Common myeloid progenitor, CD34-positive (primary cell): ENCODE data around the gene SLC9B2.

Experiments used
- CTCF ChIA-PET: fragments of 350-600 bp; sonication (Branson Sonifier 250); formaldehyde crosslinking; loops from one replicate; lab custom pipeline; 2021; ENCODE audit warnings: antibody characterized with exemption; lab: Charles Lee
- POLR2A ChIA-PET: fragments of 350-600 bp; sonication (Branson Sonifier 250); formaldehyde crosslinking; loops from one replicate; lab custom pipeline; 2021; ENCODE audit warnings: antibody characterized with exemption; lab: Charles Lee
- DNase-seq, 3 donors: peaks; one replicate each; pipeline versions ENCODE4 v3.0.0 to v3.0.0-alpha.2; 2013
- H3K27ac ChIP-seq, 2 experiments: 1 replicate in 1 of 2; 2 replicates in 1 of 2; pipeline ENCODE4 v1.7.0; 2013; ENCODE audit warnings: inconsistent platforms in 2 of 2, low read length in 2 of 2, mild to moderate bottlenecking in 2 of 2, low read depth in 1 of 2, moderate library complexity in 1 of 2; ENCODE audit not compliant: severe bottlenecking in 2 of 2, insufficient read depth in 1 of 2, poor library complexity in 1 of 2
- H3K27me3 ChIP-seq, 5 experiments: replicated peaks in 2 of 5; 1 replicate in 3 of 5; 2 replicates in 2 of 5; pipeline versions ENCODE4 v1.6.1 to v1.7.0; 2013; ENCODE audit warnings: low read length in 4 of 5, mild to moderate bottlenecking in 2 of 5, moderate library complexity in 2 of 5, inconsistent platforms in 1 of 5; ENCODE audit not compliant: insufficient read depth in 5 of 5, control insufficient read depth in 4 of 5
- H3K36me3 ChIP-seq, 4 experiments: 1 replicate in 2 of 4; 2 replicates in 2 of 4; pipeline versions ENCODE4 v1.6.1 to v1.7.0; 2013; ENCODE audit warnings: low read length in 3 of 4, control low read depth in 1 of 4, mild to moderate bottlenecking in 1 of 4; ENCODE audit not compliant: control insufficient read depth in 4 of 4, insufficient read depth in 4 of 4
- H3K4me1 ChIP-seq, 4 experiments: 1 replicate in 3 of 4; 2 replicates in 1 of 4; pipeline versions ENCODE4 v1.6.1 to v1.7.1; 2013; ENCODE audit warnings: low read length in 3 of 4, mild to moderate bottlenecking in 3 of 4, control low read depth in 1 of 4, inconsistent platforms in 1 of 4, moderate library complexity in 1 of 4; ENCODE audit not compliant: control insufficient read depth in 4 of 4, insufficient read depth in 4 of 4; ENCODE audit errors: control extremely low read depth in 1 of 4
- H3K4me3 ChIP-seq, 7 experiments: 1 replicate in 4 of 7; 2 replicates in 3 of 7; pipeline versions ENCODE4 v1.5.1 to v1.7.0; 2013; ENCODE audit warnings: mild to moderate bottlenecking in 7 of 7, low read length in 6 of 7, moderate library complexity in 6 of 7, inconsistent platforms in 2 of 7, low read depth in 2 of 7, control low read depth in 1 of 7; ENCODE audit not compliant: insufficient read depth in 4 of 7, control insufficient read depth in 1 of 7; ENCODE audit errors: extremely low read depth in 1 of 7
- H3K9me3 ChIP-seq, 5 experiments: 1 replicate in 4 of 5; 2 replicates in 1 of 5; pipeline versions ENCODE4 v1.6.1 to v1.7.1; 2013; ENCODE audit warnings: low read length in 4 of 5, mild to moderate bottlenecking in 2 of 5, inconsistent platforms in 1 of 5, low read depth in 1 of 5, moderate library complexity in 1 of 5; ENCODE audit not compliant: control insufficient read depth in 4 of 5, insufficient read depth in 2 of 5; ENCODE audit errors: control extremely low read depth in 1 of 5
- WGBS: methylation state at CpG from one replicate; pipeline ENCODE4 v1.1.5; 2013; ENCODE audit not compliant: insufficient coverage; 5-methylcytosine and 5-hydroxymethylcytosine counted together

Gene SLC9B2

GRCh38 chr4:103026868-103027267, 49.7 kb downstream of the SLC9B2 start:
- Histone ChIP-seq H3K9me3 (no peaks in the 10 kb centered on the region), H3K27ac (no peak overlapping the region), H3K36me3 (peaks cover 0 to 38% (median 13%) of the 10 kb centered on the region in 4 experiments), H3K4me3 (no peak overlapping the region), H3K27me3 (no peaks in the 10 kb centered on the region), H3K4me1 (no peaks in the 10 kb centered on the region)
- 83% methylated on average over 1 of the region's 1 CpG for WGBS
- no peak for DNase-seq
- ChIA-PET CTCF (interaction anchor here (1.0 to 1.6 kb wide), 2 partner anchors 10 to 18 kb away, joined by 4 read pairs; no protein-coding TSS in a partner anchor), POLR2A (no interaction called here)

- POLR2A ChIA-PET = no interaction called here
- Histone ChIP-seq H3K4me3 (no peak overlapping the region), H3K4me1 (peaks cover 3 to 7% (median 4%) of the 10 kb centered on the region in 4 experiments), H3K27me3 (no peaks in the 10 kb centered on the region), H3K9me3 (no peaks in the 10 kb centered on the region), H3K36me3 (peaks cover 0 to 29% (median 13%) of the 10 kb centered on the region in 4 experiments), H3K27ac (no peak overlapping the region)
- CTCF ChIA-PET = interaction anchor here (1.1 to 1.8 kb wide), 3 partner anchors 55 to 404 kb away, joined by 3 to 5 read pairs (median 4); no protein-coding TSS in a partner anchor
- WGBS = no CpG with 5 or more reads among the region's 3 CpGs
- no peak for DNase-seq
Measured at GRCh38 chr4:103024996-103025395, 51.6 kb downstream of the SLC9B2 start.

GRCh38 chr4:103021120-103021519, 55.4 kb downstream of the SLC9B2 start:
- POLR2A ChIA-PET = no interaction called here
- H3K9me3 ChIP-seq = no peaks in the 10 kb centered on the region
- H3K27me3 ChIP-seq = peaks cover 0 to 17% (median 7%) of the 10 kb centered on the region in 5 experiments
- peaks cover 6 to 20% (median 15%) of the 10 kb centered on the region in 4 experiments for H3K4me1 ChIP-seq
- no peak overlapping the region for H3K4me3 ChIP-seq
- DNase-seq = no peak
- peaks cover 0 to 13% (median 4%) of the 10 kb centered on the region in 4 experiments for H3K36me3 ChIP-seq
- CTCF ChIA-PET = no interaction called here
- no CpG with 5 or more reads among the region's 2 CpGs for WGBS
- H3K27ac ChIP-seq = no peak overlapping the region

GRCh38 chr4:103019308-103020124, 57.0 kb downstream of the SLC9B2 start, which contains the start of gene SLC9B1:
Gene SLC9B1, minus strand, starts transcription at chr4:103019705. Its CDS starts 27,994 bp downstream, at chr4:102991711.
- WGBS = 1% methylated on average over 46 of the region's 46 CpGs
- CTCF ChIA-PET = interaction anchor here (0.9 kb wide), 1 partner anchor 64 kb away, joined by 4 read pairs; no protein-coding TSS in a partner anchor
- POLR2A ChIA-PET = interaction anchor here (0.6 to 1.0 kb wide), 2 partner anchors 24 to 307 kb away, joined by 3 to 5 read pairs; no protein-coding TSS in a partner anchor
- Histone ChIP-seq H3K4me1 (peaks cover 6 to 20% (median 15%) of the 10 kb centered on the region in 4 experiments), H3K27ac (peak within 1 kb of the TSS; percentile 64 to 86), H3K4me3 (peak within 1 kb of the TSS; percentile 33 to 95 (median 78)), H3K36me3 (peaks cover 0 to 5% (median 0%) of the 10 kb centered on the region in 4 experiments), H3K9me3 (no peaks in the 10 kb centered on the region), H3K27me3 (peaks cover 0 to 23% (median 7%) of the 10 kb centered on the region in 5 experiments)
- DNase-seq = peak; percentile 89 to 95 (median 93)

- peaks cover 6 to 20% (median 15%) of the 10 kb centered on the region in 4 experiments for H3K4me1 ChIP-seq
- peak overlapping the region in 6 of 7 experiments; percentile 45 to 95 (median 76) for H3K4me3 ChIP-seq
- peak in 2 of 3 donors; percentile 6 to 8 for DNase-seq
- H3K36me3 ChIP-seq = no peaks in the 10 kb centered on the region
- CTCF ChIA-PET = interaction anchor here (0.5 to 1.3 kb wide), 2 partner anchors 73 to 416 kb away, joined by 4 to 5 read pairs; no protein-coding TSS in a partner anchor
- no peaks in the 10 kb centered on the region for H3K9me3 ChIP-seq
- peak overlapping the region; percentile 64 to 86 for H3K27ac ChIP-seq
- H3K27me3 ChIP-seq = peaks cover 0 to 23% (median 7%) of the 10 kb centered on the region in 5 experiments
- WGBS = 46% methylated on average over 6 of the region's 8 CpGs
- POLR2A ChIA-PET = interaction anchor here (0.9 kb wide), 1 partner anchor 191 kb away, joined by 4 read pairs; the partner anchor contains the start of gene UBE2D3
Measured at GRCh38 chr4:103018391-103019307, 57.9 kb downstream of the SLC9B2 start.

- Histone ChIP-seq H3K4me1 (no peaks in the 10 kb centered on the region), H3K36me3 (no peaks in the 10 kb centered on the region), H3K27ac (no peak overlapping the region), H3K27me3 (peaks cover 0 to 15% (median 4%) of the 10 kb centered on the region in 5 experiments), H3K4me3 (no peak overlapping the region), H3K9me3 (no peaks in the 10 kb centered on the region)
- POLR2A ChIA-PET = no interaction called here
- CTCF ChIA-PET = interaction anchor here (0.7 to 1.0 kb wide), 2 partner anchors 10 to 79 kb away, joined by 3 to 5 read pairs; no protein-coding TSS in a partner anchor
- DNase-seq = no peak
Measured at GRCh38 chr4:103012551-103012950, 64.0 kb downstream of the SLC9B2 start.
